ENCODE results near the gene TRDN.
"Not testable (repeated sequence)": the region's sequence is repeated elsewhere in the genome, so short reads cannot be mapped to it uniquely, and the experiment has no call there.

The TRDN gene

GRCh38 chr6:123589973-123590372 lies 46.8 kb downstream of the TRDN start:
- no peak for TF ChIP-seq CTCF (IDR thresholded peaks at IDR 0.05; ENCODE audit: low read depth, low read length)
- H3K4me3 ChIP-seq (replicated peaks in 1 of 2; ENCODE audit: low read depth in 2 of 2, low read length in 2 of 2) = no peak overlapping the region
- DNase-seq (ENCODE audit: low read depth in 2 of 2) = no peak

DNA sequence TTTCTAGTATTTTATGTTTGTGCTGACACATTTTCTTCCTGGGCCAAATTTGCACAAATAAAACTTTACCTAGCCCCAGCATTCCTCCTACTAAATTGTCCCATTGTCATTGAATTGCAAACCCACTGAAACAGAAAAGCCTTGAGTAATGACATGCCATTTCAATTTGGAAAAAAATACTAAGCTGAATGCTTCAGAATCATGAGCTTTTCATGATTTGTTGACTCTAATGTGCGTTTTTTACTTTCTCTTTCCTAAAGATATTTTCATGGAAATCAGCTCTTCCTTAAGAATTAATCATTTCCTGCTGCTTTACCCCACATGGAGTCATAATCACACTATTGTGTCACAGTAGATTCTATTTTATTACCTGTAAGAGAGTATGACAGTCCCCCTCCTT lies 47.4 kb downstream of the TRDN start:
- DNase-seq (ENCODE audit: low read depth in 2 of 2) = no peak

DNA sequence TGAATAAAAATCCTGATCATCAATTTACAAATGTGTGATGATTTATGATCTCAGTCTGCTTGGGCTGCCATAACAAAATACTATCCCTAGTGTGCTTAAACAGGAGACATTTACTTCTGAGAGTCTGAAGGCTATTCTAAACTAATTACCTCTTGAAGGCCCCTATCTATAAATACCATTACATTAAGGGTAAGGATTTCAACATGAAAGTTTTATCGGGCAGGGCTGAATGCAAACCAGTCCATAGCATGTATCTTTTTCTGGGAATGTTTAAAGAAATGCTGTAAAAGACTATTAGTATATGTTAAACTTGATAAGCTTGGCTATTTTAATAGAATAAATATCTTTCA lies 48.2 kb downstream of the TRDN start:
- TF ChIP-seq CTCF (IDR thresholded peaks at IDR 0.05; ENCODE audit: low read depth, low read length) = no peak
- no peak overlapping the region for H3K4me3 ChIP-seq (replicated peaks in 1 of 2; ENCODE audit: low read depth in 2 of 2, low read length in 2 of 2)
- no peak for DNase-seq (ENCODE audit: low read depth in 2 of 2)

More for the DNA sequence above, 47.4 kb downstream of the TRDN start:
- TF ChIP-seq CTCF (IDR thresholded peaks at IDR 0.05; ENCODE audit: low read depth, low read length) = no peak
- no peak overlapping the region for H3K4me3 ChIP-seq (replicated peaks in 1 of 2; ENCODE audit: low read depth in 2 of 2, low read length in 2 of 2)

GRCh38 chr6:123587838-123588545 lies 48.8 kb downstream of the TRDN start:
- TF ChIP-seq CTCF (IDR thresholded peaks at IDR 0.05; ENCODE audit: low read depth, low read length) = no peak

DNA sequence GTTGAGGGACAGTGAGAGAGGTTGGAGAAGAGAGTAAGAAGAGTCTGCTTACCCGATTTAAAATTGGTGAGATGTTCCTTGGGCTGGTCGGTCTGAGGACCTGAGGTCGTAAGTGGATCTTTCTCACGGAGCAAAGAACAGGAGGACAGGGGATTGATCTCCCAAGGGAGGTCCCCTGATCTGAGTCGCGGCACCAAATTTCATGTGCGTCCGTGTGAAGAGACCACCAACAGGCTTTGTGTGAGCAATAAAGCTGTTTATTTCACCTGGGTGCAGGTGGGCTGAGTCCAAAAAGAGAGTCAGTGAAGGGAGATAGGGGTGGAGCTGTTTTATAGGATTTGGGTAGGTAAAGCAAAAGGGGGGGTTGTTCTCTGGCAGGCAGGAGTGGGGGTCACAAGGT lies 49.3 kb downstream of the TRDN start:
- H3K4me3 ChIP-seq (replicated peaks in 1 of 2; ENCODE audit: low read depth in 2 of 2, low read length in 2 of 2); DNase-seq (ENCODE audit: low read depth in 2 of 2): not testable (repeated sequence)

More at GRCh38 chr6:123587838-123588545, 48.8 kb downstream of the TRDN start:
- H3K4me3 ChIP-seq (replicated peaks in 1 of 2; ENCODE audit: low read depth in 2 of 2, low read length in 2 of 2) = no peak overlapping the region
- no peak for DNase-seq (ENCODE audit: low read depth in 2 of 2)

DNA sequence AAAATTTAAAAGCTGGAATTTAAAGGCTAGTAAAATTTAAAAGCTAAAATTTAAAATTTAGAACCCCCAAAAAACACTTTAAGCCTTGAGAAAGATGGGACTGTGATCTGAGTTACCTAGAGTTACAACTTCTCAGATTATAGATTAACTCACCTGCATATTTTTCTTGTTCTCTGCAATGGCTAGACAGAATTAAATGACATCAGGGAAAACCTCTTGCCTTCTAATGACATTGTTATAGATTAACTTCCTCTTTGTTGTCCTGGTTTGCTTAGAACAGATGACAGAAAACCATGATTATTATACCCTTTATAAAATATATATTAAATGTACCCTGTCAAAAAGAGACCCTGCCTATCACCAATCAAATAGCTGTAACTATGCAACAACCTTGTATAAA lies 56.4 kb downstream of the TRDN start:
- H3K4me3 ChIP-seq (replicated peaks in 1 of 2; ENCODE audit: low read depth in 2 of 2, low read length in 2 of 2) = no peak overlapping the region
- DNase-seq (ENCODE audit: low read depth in 2 of 2) = no peak
- no peak for TF ChIP-seq CTCF (IDR thresholded peaks at IDR 0.05; ENCODE audit: low read depth, low read length)

GRCh38 chr6:123575188-123575587 lies 61.6 kb downstream of the TRDN start:
- H3K4me3 ChIP-seq (replicated peaks in 1 of 2; ENCODE audit: low read depth in 2 of 2, low read length in 2 of 2) = no peak overlapping the region
- no peak for DNase-seq (ENCODE audit: low read depth in 2 of 2)
- TF ChIP-seq CTCF (IDR thresholded peaks at IDR 0.05; ENCODE audit: low read depth, low read length) = no peak

Measured in cardiac fibroblast (primary cell).